Loucy (cell line): ENCODE results near the gene AIG1.

Experiments
- EZH2phosphoT487 ChIP-seq: fragments of 200-600 bp; IDR thresholded peaks from 2 replicates; pipeline ENCODE4 v1.6.1; 2018; ENCODE audit warnings: antibody characterized with exemption, mild to moderate bottlenecking, moderate library complexity, borderline replicate concordance
- TF ChIP-seq, protein P1 (sequence below): fragments of 200-600 bp; sonication (generic); conservative IDR thresholded peaks from 2 replicates; pipeline ENCODE4 v1.5.1; 2014; ENCODE audit warnings: mild to moderate bottlenecking, antibody characterized with exemption, low read length

DNA sequence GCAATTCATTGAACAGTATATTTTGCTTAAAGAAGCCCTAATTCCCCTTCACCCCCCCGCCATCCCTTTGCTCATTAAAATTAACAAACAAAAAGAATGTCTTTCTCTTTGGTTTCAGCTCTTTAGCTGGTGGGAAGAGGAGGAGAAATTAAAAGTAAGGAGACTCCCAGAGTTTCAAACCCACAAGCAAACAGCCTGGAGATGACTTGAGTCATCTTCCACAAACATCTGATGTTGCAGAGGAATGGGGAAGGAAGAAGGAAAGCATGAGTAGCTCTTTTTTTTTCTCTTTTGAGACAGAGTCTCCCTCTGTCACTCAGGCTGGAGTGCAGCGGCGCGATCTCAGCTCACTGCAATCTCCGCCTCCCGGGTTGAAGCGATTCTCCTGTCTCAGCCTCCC lies 200.2 kb downstream of the AIG1 start:
- TF ChIP-seq, protein P1, sequence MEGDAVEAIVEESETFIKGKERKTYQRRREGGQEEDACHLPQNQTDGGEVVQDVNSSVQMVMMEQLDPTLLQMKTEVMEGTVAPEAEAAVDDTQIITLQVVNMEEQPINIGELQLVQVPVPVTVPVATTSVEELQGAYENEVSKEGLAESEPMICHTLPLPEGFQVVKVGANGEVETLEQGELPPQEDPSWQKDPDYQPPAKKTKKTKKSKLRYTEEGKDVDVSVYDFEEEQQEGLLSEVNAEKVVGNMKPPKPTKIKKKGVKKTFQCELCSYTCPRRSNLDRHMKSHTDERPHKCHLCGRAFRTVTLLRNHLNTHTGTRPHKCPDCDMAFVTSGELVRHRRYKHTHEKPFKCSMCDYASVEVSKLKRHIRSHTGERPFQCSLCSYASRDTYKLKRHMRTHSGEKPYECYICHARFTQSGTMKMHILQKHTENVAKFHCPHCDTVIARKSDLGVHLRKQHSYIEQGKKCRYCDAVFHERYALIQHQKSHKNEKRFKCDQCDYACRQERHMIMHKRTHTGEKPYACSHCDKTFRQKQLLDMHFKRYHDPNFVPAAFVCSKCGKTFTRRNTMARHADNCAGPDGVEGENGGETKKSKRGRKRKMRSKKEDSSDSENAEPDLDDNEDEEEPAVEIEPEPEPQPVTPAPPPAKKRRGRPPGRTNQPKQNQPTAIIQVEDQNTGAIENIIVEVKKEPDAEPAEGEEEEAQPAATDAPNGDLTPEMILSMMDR: no peak
- TF ChIP-seq EZH2phosphoT487: no peak
